SKM-1 (cell line): ENCODE data around the gene WDR4.
"Not testable (repeated sequence)": the region's sequence is repeated elsewhere in the genome, so short reads cannot be mapped to it uniquely, and the experiment has no call there.

Source experiments
- DNase-seq: peaks from one replicate; lab custom pipeline; 2025; ENCODE audit not compliant: unreplicated experiment; lab: John Stamatoyannopoulos, UW

WDR4 gene

GRCh38 chr21:42841156-42841915 is 38.0 kb downstream of the WDR4 start:
- DNase-seq: no peak

DNA sequence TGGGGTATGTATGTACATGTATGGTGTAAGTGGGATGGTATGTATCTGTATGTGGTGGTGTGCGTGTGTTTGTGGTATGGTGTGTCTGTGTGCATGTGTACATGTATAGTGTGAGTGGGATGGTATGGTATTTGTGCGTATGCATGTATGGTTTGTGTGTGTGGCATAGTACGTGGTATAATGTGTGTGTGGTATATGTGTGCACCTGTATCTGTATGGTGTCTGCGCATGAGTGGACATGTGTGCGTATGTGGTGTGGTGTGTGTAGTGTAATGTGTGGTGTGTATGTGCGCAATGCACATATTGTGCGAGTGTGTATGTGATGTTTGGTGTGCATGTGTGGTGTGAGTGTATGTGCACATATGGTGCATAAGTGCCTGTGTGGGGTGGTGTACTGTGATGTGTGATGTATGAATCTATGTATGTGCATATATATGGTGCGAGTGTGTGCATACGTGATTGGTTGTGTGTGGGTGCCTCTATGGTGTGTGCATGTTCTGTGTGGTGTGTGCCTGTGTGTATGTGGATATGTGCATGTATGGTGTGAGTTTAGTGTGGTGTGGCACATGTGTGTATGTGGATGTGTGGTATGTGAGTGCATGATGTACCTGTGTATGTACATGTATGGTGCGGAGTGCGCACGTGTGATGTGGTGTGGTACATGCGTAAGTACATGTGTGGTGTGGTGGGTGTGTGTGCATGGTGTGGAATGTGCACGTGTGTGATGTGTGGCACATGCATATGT is 38.8 kb downstream of the WDR4 start:
- no peak for DNase-seq

DNA sequence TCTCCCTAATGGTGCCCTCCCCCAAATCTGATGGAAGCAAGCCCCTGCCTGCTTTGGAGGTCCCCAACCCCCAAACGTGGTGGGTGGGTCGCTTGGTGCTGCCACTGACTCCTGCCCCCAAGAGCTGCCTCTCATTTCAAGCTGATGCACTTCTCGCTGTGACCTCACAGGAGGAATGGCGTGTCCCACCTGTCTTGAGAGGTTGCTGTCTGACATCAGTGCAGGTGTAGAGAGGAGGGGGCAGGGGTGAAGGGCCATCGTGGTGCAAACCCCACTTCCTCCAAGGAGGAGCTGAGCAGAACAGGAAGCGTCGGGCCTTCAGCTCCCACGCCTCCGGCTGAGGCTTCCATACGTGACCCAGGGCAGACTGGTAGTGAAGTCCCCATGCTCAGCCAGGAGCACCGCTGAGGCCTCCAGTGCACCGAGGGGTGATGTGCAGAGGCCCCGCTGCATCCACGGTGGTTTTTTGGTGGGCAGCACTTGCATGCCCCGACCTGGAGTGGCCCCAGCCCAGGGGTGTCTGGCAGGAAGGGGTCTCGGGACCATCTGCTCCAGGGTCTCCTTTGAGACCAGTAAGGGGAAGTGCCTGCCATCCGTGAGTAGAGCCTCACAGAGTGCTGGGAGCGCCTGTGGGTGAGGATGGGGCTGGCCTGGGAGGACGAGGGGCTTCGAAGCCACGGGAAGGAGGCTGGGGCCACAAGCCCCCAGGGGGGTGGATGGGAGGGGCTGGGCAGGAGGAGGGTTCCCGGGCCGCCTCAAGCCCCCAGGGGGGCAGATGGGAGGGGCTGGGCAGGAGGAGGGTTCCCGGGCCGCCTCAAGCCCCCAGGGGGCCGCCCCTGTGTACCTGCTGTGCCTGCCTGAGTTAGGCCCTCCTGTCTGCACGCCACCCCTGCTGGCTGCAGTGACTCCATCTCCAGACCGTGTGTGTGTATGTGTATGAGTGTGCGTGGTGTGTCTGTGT is 39.8 kb downstream of the WDR4 start:
- DNase-seq: no peak

GRCh38 chr21:42838212-42838690 is 41.1 kb downstream of the WDR4 start:
- not testable (repeated sequence) for DNase-seq

DNA sequence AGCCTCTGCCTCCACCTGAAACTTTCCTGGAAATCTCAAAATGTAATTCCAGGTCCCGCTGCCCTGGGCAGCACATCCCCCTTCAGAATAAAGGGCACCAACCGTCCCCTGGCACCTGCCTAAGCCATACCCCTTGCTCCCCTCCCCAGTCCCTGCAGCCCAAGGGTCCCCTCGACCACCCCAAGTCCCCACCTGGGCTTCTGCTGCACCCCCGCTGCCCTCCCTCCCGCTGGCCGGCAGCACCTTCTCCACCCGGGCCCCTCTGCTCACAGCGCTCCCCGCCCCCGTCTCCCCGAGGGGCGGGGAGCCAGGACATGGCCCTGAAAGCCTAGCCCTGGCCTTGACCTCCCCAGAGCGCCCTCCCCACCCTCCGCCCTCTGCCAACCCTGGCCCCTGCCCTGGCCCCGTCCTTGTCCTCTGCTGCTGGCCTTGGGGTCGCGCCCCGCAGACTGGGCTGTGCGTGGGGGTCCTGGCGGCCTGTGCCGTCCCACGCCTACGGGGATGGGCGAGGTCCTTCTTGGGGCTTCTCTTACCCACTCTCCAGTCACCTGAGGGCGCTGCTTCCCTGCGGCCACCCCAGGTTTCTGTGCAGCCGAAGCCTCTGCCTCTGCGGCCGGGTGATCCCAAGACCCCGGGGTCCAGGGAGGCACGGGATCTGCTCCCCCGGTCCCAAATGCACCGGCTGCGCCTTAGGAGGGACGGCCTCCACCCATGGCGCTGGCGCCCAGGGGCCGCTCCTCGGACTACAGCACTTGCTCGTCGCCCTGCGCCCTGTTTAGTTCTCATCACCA is 41.7 kb downstream of the WDR4 start:
- no peak for DNase-seq

GRCh38 chr21:42836767-42837301 is 42.5 kb downstream of the WDR4 start:
- no peak for DNase-seq

GRCh38 chr21:42836402-42836666 is 43.0 kb downstream of the WDR4 start:
- no peak for DNase-seq

DNA sequence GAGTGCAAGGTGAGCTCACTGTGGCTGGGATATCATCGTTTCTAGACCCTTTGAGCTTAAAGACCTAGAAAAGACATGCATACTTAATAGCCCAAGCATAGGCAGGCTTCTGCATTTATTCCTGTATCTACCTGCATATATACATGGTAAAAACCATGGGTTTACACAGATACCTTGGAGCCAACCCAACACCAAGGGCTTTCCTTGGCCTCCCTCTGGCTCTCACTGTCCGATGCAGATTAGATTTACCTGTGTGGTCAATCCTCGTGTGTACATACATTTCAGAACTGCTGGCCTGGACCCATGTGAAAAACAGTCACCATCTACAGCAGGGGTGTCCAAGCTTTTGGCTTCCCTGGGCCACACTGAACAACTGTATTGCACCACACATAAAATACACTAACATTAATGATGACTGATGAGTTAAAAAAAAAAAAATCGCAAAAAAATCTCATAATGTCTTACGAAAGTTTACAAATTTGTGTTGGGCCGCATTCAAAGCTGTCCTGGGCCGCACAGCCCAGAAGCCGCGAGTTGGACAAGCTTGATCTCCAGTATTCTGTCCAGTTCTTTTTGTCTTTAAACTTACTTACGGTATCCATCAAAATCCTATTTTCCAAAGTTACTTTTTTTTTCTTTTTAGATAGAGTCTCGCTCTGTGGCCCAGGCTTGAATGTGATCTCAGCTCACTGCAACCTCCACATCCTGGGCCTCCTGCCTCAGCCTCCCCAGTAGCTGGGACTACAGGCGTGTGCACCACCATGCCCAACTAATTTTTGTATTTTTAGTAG is 43.5 kb downstream of the WDR4 start:
- no peak for DNase-seq

DNA sequence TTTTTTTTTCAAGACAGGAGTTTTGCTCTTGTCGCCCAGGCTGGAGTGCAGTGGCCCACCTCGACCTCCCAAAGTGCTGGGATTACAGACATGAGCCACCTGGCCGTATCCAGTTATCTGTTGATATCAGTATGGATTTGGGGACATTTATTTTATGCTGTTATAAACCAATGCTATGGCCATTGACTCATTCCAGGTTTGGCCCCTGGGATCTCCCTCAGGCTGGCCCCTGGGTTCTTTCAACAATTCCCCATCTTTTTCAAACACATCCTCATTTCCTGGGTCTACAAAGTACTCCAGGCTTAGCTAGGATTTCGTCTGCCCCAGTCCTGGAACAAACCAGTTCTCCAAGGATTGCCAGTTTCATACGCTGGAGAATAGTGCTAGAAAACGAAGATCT is 44.1 kb downstream of the WDR4 start:
- DNase-seq: no peak

GRCh38 chr21:42834726-42835191 is 44.6 kb downstream of the WDR4 start:
- DNase-seq: no peak

DNA sequence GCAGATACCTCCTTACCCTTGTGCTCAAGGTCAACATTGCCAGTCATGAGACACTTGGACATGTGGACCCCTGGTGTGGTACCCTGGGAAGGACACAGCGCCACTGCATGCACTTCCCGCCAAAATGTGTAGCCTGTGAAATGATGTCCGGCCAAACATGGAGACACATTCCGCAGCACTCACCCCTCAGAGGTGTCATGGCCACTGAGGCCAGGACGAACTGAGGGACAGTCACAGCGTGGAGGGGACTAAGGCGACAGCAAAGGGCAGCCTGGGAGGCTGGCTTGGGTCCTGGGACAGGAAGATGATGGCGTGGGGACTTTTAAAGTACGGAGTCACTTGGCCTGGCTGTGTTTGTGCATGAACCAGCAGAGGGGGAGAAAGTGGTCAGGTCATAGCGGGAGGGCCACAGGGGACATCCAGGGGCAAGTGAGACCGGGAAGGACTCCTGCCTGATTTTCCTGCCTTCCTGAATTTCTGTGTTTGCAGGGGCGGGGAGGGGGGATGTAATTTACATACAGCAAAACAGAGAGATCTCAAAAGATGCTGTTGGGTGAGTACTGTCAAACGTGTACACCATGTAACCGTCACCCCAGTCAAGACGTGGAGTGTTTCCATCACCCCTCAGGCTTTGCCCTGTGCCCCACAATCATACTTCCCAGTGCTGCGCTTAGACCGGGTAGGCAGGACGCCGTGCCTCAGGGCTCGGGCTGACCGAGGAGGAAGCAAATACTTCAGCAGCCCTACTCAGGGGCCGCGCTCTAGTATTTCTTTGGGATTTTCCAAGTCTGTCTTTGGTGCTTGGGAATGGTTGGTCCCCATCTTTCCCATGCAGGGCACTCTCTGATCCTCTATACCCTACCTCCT is 45.2 kb downstream of the WDR4 start:
- DNase-seq: no peak

GRCh38 chr21:42833439-42833815 is 45.9 kb downstream of the WDR4 start:
- no peak for DNase-seq

- not testable (repeated sequence) for DNase-seq
These were observed 47.1 kb downstream of the WDR4 start for GRCh38 chr21:42832321-42832630.

DNA sequence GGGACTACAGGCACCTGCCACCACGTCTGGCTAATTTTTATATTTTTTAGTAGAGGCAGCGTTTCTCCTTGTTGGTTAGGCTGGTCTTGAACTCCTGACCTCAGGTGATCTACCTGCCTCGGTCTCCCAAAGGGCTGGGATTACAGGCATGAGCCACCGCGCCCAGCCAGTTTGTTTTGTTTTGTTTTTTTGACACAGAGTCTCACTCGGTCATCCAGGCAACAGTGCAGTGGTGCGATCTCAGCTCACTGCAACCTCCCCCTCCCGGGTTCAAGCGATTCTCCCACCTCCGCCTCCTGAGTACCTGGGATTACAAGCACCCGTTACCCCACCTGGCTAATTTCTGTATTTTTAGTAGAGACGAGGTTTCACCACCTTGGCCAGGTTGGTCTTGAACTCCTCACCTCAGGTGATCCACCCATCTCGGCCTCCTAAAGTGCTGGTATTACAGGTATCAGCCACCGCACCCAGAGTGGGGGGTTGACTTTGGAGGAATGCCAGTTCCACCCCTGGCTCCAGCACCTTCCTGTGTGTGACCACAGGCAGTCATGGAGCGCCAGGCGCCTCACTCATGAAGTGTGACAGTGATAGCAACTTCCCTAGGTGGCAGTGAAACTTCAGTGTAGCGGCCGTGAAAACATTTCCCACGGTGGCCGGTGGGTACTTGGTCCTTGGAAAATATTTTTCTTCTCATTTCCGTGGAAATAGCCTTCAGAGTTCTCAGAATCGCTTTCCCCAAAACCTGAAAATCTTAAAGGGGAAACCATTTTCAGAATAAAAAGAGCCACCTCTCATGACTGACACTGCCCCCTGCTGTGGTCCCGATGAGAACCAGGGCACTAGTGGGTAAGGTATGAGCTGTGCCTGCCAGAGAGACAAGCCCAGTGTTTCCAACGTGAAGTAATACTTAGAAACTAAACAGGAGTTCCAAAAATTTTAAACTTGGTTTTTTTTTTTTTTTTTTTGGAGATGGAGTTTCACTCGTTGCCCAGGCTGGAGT is 48.6 kb downstream of the WDR4 start:
- no peak for DNase-seq

DNA sequence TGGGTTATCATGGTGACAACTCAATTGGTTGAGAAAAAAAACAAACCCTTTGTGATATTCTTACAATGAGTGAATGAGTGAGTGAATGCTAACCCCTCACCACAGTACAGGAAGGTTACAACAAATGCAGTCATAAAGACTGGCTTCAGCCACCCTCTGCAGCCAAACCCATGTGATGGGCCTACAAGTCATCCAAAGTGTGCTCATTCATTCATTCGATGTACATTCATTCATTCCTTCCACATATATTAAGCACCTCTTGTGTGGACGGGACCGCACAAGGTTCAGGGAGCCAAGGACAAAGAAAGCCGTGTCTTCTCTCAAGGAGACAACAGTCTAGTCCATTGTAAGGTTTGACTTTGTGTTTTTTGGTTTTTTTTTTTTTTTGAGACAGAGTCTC is 49.4 kb downstream of the WDR4 start:
- DNase-seq: no peak

DNA sequence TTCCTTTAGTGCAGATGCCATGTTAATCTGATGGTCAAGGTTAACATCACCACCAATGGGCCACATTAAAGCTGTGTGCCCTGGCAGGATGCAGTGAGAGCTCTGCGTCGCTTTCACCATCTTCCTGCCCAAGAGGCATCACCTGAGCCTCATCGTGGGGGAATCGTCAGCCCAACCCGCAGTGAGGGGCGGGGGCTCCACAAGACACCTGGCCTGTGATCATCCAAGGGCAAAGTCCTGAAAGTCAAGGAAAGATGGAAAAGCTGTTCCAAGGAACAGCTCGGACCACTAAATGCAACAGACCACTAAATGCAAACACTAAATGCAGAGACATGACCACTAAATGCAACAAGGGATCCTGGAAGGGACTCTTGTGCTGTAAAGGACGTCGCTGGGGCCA is 49.9 kb downstream of the WDR4 start:
- no peak for DNase-seq

GRCh38 chr21:42827588-42827987 is 51.8 kb downstream of the WDR4 start:
- DNase-seq: no peak
